Measurements from ENCODE around the gene ACTN4.

The ACTN4 gene

DNA sequence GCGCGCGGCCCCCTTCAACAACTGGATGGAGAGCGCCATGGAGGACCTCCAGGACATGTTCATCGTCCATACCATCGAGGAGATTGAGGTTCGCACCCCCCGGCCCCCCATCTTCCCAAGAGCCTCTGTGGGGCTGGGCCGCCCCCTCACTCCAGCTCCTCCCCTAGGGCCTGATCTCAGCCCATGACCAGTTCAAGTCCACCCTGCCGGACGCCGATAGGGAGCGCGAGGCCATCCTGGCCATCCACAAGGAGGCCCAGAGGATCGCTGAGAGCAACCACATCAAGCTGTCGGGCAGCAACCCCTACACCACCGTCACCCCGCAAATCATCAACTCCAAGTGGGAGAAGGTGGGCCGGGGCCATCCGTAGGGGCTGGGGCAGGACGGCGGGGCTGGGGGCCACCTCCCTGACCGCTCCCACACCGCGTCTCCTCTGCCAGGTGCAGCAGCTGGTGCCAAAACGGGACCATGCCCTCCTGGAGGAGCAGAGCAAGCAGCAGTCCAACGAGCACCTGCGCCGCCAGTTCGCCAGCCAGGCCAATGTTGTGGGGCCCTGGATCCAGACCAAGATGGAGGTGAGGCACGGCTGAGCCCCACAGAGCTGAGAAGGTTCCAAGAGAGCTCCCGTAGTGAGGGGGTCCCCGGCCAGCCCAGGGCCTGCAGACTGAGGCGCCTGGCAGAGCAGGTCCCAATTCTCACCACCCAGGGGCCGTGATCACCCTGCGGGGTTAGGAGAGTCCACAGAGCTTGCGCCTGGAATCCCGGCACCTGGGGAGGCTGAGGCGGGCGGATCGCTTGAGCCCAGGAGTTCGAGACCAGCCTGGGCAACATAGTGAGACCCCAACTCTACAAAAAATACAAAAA, 76.8 kb downstream of the ACTN4 start:
- DNase-seq (ENCODE audit: low read depth in 2 of 2) = no peak

GRCh38 chr19:38725469-38726283, 78.2 kb downstream of the ACTN4 start:
- DNase-seq (ENCODE audit: low read depth in 2 of 2) = no peak

- no peak for DNase-seq (ENCODE audit: low read depth in 2 of 2)
Measured at GRCh38 chr19:38726284-38726673, 78.8 kb downstream of the ACTN4 start.

- no peak for DNase-seq (ENCODE audit: low read depth in 2 of 2)
Measured at GRCh38 chr19:38726761-38727301, 79.4 kb downstream of the ACTN4 start.

- DNase-seq (ENCODE audit: low read depth in 2 of 2) = no peak
Measured at GRCh38 chr19:38727306-38727867, 79.9 kb downstream of the ACTN4 start.

DNA sequence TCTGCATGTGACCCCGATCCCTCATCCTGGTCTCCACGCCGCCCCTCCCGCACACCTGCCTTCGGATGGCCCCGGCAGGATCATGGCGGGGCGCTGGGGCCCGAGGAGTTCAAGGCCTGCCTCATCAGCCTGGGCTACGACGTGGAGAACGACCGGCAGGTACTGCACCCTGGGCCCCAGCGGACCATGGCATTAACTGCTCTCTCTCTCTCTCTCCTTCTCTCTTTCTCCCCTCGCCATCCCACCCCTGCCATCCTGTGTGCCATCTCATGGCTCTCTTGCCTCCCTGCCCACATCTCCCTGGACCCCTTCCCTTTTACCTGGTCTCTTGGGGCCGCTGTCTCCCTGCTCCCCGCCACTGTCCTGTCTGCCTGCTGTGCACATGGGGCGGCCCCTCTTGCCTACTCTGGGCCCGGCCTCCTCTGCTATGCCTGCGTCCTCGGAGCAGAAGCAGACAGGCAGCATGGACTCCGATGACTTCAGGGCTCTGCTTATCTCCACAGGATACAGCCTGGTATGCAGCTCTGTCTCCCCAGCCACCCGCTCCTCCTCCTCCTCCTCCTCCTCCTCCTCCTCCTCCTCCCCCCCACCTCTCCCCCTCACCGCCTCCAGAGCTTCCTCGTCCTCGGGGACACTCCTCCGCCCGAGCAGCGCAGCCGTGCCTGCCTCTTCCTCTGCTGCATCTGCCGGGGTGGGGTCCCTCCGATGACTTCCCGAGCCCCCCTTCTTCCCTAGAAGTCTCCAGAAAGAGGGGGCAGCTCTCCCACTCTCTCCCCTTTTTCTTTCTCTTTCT, 80.6 kb downstream of the ACTN4 start:
- DNase-seq (ENCODE audit: low read depth in 2 of 2) = no peak

DNA sequence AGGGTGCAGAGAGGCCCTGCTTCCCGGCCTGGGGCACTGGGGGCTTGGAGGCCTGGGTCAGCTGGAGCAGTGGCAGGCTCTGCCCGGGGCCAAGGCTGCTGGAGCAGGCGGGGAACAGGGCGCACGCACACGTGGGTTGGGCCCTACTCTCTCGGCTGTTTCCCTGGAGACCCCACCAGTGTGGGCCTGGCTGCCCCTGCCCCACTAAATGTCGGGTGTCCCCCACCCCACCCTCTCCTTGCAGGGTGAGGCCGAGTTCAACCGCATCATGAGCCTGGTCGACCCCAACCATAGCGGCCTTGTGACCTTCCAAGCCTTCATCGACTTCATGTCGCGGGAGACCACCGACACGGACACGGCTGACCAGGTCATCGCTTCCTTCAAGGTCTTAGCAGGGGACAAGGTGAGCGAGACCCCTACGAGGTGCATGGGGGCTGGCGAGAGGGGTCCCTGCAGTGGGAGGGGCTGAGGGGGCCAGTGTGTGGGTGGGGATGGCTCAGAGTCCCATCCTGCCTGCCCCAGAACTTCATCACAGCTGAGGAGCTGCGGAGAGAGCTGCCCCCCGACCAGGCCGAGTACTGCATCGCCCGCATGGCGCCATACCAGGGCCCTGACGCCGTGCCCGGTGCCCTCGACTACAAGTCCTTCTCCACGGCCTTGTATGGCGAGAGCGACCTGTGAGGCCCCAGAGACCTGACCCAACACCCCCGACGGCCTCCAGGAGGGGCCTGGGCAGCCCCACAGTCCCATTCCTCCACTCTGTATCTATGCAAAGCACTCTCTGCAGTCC, 81.5 kb downstream of the ACTN4 start:
- DNase-seq (ENCODE audit: low read depth in 2 of 2) = no peak

- DNase-seq (ENCODE audit: low read depth in 2 of 2) = no peak
Measured at GRCh38 chr19:38729653-38730469, 82.4 kb downstream of the ACTN4 start.

DNA sequence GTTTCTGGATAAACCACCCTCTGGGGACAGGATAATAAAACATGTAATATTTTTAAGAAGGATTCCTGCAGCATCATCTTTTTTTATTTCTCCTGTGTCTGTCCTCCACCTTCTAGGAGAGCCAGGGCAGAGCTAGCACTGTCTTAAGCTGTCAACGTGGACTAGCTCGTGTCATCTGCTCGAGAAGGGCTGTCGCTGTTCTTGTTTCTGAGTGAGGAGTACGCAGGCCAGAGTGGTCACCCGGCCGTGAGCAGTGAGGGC, 83.0 kb downstream of the ACTN4 start:
- no peak for DNase-seq (ENCODE audit: low read depth in 2 of 2)

GRCh38 chr19:38730731-38731589, 83.5 kb downstream of the ACTN4 start:
- no peak for DNase-seq (ENCODE audit: low read depth in 2 of 2)

DNA sequence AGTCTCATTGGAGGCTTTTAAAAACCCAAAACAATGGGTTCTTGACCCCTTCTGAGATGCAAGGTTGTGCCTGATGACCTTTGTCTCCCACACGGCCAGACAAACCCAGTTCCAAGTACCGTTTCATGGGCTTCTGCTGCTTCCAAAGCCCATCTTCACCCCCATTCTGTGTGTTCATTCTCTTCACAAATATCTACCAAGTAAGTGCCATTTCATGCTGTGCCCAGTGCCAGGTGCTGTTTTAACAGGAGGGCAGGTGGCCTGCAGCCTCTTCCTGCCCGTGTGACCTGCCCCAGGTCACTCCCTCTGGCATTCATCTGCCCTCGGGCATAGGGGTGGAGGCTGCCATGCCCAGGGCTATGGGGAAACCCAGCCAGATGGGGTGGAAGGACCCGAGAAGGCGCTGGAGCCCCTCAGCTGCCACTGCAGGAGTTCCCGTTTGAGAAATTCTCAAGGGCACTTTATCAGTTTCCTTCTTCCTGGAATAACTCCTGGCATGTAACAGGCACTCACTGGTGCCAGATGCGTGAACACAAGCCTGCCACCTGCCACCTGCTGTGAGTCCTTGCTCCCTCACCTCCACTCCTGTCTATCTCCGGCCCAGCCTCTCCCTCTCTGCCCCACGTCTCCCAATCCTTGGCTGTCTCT, 84.3 kb downstream of the ACTN4 start:
- DNase-seq (ENCODE audit: low read depth in 2 of 2) = no peak

DNA sequence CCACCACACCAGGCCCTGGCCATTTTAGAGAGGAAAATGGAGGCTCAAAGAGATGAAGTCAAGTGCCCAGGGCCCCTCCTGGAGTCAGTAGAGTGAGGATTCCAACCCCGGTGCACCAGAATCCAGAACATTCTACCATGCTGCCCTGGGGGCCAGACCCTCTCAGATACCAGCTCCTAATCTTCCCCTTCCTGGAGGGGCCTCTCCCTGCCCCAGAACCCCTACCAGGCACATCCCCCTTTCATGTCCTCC, 85.7 kb downstream of the ACTN4 start:
- DNase-seq (ENCODE audit: low read depth in 2 of 2) = no peak

GRCh38 chr19:38733493-38734175, 86.2 kb downstream of the ACTN4 start:
- DNase-seq (ENCODE audit: low read depth in 2 of 2) = no peak

DNA sequence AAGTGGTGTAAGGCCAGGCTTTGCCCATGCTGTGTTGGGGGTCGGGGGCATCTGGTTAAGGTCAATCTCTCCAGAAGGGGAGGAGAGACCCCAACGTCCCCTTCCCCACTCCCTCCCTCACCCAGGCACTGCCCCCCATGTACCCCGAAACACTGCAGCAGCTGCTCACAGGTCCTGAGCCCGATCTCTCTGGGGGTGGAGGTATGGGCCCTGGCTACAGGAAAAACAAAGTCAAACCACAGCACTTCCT, 86.7 kb downstream of the ACTN4 start:
- no peak for DNase-seq (ENCODE audit: low read depth in 2 of 2)

DNA sequence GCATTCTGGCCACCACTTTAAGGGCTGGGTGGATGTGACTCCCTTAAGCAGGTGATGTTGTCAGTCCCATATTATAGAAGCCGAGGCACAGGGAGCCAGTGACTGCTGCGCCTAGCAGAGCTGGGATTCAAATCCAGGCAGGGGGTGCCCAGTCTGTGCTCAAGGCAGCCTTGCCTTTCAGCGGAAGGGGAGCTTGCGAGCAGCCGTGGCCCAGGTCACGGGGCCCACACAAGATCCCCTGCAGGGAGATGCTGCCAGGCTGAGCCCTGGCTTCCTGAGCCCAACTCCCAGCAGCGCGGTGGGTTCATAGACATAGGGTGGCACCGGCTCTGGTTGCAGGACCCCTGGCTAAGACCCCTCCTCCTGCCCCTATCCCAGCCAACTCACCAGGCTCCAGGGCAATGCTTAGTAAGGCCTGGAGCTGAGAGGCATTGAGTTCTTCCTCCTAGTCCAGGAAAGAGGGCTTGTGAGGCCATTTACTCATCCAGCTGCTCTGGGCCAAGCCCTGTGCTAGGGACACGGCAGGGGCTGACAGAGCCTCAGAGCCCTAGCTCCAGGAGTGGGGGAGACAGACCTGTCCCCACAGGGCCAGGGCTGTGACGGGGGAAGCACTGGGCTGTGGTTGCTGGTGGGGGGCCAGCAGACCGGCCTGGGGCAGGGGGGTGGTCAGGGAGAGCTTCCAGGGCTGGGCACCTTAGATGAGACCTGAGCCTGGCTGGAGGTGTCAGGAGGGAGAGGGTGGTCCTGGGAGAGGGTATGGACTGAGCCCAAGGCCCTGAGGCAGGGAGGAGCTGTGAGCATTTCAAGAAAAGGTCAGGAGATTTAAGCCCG, 87.2 kb downstream of the ACTN4 start:
- no peak for DNase-seq (ENCODE audit: low read depth in 2 of 2)

DNA sequence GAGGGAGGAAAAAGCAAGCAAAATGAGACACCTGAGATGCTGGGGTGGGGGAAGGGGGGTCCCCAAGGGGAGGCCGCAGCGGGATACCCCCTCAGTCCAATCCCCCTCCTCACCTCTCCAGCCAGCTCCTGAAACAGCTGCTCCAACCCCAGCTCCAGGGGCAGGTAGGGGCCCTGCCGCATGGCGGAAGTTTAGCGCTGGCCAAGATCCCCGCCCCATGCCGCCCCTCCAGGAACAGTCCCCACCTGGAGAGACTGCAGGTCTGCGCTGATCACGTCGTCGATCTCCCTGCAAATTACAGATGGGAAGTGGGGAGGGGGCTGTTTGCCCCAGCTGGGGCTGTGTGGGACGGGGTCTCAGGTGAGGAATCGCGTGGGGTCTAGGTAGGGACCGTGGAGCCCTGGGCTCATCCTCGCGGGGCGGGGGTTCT, 87.8 kb downstream of the ACTN4 start:
- DNase-seq (ENCODE audit: low read depth in 2 of 2) = no peak

DNA sequence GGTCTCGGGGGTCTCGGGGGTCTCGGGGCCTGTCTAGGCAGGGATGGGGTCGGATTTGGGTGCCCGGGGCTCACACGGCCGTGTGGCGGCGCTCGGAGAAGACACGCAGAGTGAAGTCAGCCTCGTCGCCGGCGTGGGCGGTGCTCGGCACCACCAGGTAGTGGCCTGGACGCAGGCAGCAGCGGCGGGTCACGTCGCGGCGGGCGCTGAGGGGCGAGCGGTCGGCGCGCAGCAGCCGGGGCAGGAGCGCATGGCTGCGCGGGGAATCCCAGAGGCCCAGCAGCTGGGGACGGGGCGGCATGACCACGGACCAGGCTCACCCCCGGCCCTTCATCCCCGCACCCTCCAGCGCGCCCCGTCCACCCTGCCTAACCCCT, 88.6 kb downstream of the ACTN4 start:
- no peak for DNase-seq (ENCODE audit: low read depth in 2 of 2)
